ENCODE results near the gene AMOT. TPM values are rescaled to one million over a fixed set of nuclear protein-coding genes. Genes with fewer than 3 reads are reported as not detected.

Gene AMOT
- total and polyA plus RNA-seq, 2 of the 4 experiments (the other 2 are of a cell fraction) = 4.7 to 9.1 TPM

GRCh38 chrX:112827292-112827903, 13.2 kb downstream of the AMOT start:
- no peak overlapping the region for H3K4ac ChIP-seq (ENCODE audit: low read depth, low read length)
- no peak overlapping the region for H3K4me3 ChIP-seq (ENCODE audit: insufficient read depth, low read depth, low read length)
- ChIA-PET POLR2A (ENCODE audit: unreplicated experiment) (no interaction called here), CTCF (no interaction called here)
- no peak overlapping the region for H3K4me2 ChIP-seq (ENCODE audit: low read depth, low read length)
- intact Hi-C loops (cut with micrococcal nuclease) = no loop called here
- dilution Hi-C loops (cut with HindIII; ENCODE audit: low sequenced_read_pairs, unreplicated experiment) = no loop called here
- TF ChIP-seq NFE2L2 (IDR thresholded peaks at IDR 0.05; ENCODE audit: low read depth, low read length) (no peak), RCOR1 (IDR thresholded peaks at IDR 0.05; ENCODE audit: insufficient replicate concordance, low read length) (no peak), CEBPB (IDR thresholded peaks at IDR 0.05; ENCODE audit: low read depth, low read length) (no peak), CTCF (conservative IDR thresholded peaks at IDR 0.05; ENCODE audit: low read depth, low read length) (no peak), CHD1 (IDR thresholded peaks at IDR 0.05; ENCODE audit: low read depth, low read length) (no peak), ELK1 (IDR thresholded peaks at IDR 0.05; ENCODE audit: borderline replicate concordance, low read depth, low read length) (no peak), RAD21 (IDR thresholded peaks at IDR 0.05; ENCODE audit: low read length) (no peak), MAFK (IDR thresholded peaks at IDR 0.05; ENCODE audit: low read depth, low read length) (no peak), MAZ (IDR thresholded peaks at IDR 0.05; ENCODE audit: borderline replicate concordance, low read depth, low read length) (no peak), POLR2A (IDR thresholded peaks at IDR 0.05; ENCODE audit: low read depth, low read length) (no peak), RFX5 (IDR thresholded peaks at IDR 0.05; ENCODE audit: low read depth, low read length) (no peak), SMC3 (IDR thresholded peaks at IDR 0.05; ENCODE audit: low read depth, low read length) (no peak)
- TF ChIP-seq, protein P1, sequence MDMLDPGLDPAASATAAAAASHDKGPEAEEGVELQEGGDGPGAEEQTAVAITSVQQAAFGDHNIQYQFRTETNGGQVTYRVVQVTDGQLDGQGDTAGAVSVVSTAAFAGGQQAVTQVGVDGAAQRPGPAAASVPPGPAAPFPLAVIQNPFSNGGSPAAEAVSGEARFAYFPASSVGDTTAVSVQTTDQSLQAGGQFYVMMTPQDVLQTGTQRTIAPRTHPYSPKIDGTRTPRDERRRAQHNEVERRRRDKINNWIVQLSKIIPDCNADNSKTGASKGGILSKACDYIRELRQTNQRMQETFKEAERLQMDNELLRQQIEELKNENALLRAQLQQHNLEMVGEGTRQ (IDR thresholded peaks at IDR 0.05; ENCODE audit: low read depth, low read length) = no peak
- H3K23ac ChIP-seq (ENCODE audit: low read depth, low read length) = no peak overlapping the region
- no peak overlapping the region for H4K8ac ChIP-seq (ENCODE audit: low read depth in 2 of 2, low read length in 2 of 2)
- H3K36me3 ChIP-seq (ENCODE audit: control insufficient read depth, insufficient read depth, low read length) = no peaks in the 10 kb centered on the region
- H3K14ac ChIP-seq (replicated peaks; ENCODE audit: low read depth, low read length) = no peak overlapping the region
- no peak overlapping the region for H3K56ac ChIP-seq (ENCODE audit: extremely low read depth, insufficient read depth, low read length)
- in situ Hi-C loops (cut with MboI; ENCODE audit: low sequenced_read_pairs) = loop anchor here (25.0 kb wide), 1 partner anchor 1140 kb away; the partner anchor contains the start of gene ALG13
- no peak overlapping the region for H2BK15ac ChIP-seq (ENCODE audit: low read depth, low read length)
- no peaks in the 10 kb centered on the region for H4K20me1 ChIP-seq (ENCODE audit: insufficient read depth, low read length)
- H3K27ac ChIP-seq (ENCODE audit: insufficient read depth, low read length) = no peak overlapping the region
- no peak overlapping the region for H3K9ac ChIP-seq (ENCODE audit: low read depth, low read length)
- no peaks in the 10 kb centered on the region; the same call in none of the 2 replicates for H3K27me3 ChIP-seq (ENCODE audit: control insufficient read depth, insufficient read depth, low read length)
- WGBS, 2 experiments (ENCODE audit: extremely low coverage in 2 of 2, insufficient read length in 1 of 2) = no CpG with 5 or more reads among the region's 1 CpG
- DNase-seq = no peak
- H2AK5ac ChIP-seq (ENCODE audit: low read depth, low read length) = no peak overlapping the region
- H2BK5ac ChIP-seq (ENCODE audit: low read depth, low read length, poor library complexity, severe bottlenecking) = no peak overlapping the region
- no peak overlapping the region for H4K91ac ChIP-seq (ENCODE audit: insufficient read depth, low read depth, low read length)
- H3K4me1 ChIP-seq (ENCODE audit: control insufficient read depth, insufficient read depth, low read length) = no peaks in the 10 kb centered on the region
- no peak for ATAC-seq (ENCODE audit: low read depth)
- no peaks in the 10 kb centered on the region for H3K9me1 ChIP-seq (ENCODE audit: insufficient read depth, low read length)
- no peak overlapping the region for H3K18ac ChIP-seq (ENCODE audit: low read depth, low read length)
- no peak overlapping the region for H2AK9ac ChIP-seq (replicated peaks; ENCODE audit: low read depth, low read length, poor library complexity)
- H2BK120ac ChIP-seq (ENCODE audit: low read depth, low read length) = no peak overlapping the region
- no peaks in the 10 kb centered on the region for H3K79me1 ChIP-seq (ENCODE audit: low read depth in 1 of 2, low read length in 2 of 2)
- no peaks in the 10 kb centered on the region for H3K9me3 ChIP-seq (ENCODE audit: control insufficient read depth, insufficient read depth, low read length)
- H4K5ac ChIP-seq (ENCODE audit: low read depth, low read length) = no peak overlapping the region
- H2AFZ ChIP-seq (replicated peaks; ENCODE audit: low read length, poor library complexity) = no peak overlapping the region
- no TSS peak for BruUV-seq (replicated peaks)
- no peak overlapping the region for H2BK20ac ChIP-seq (ENCODE audit: low read depth, low read length)
